ENCODE measurements around the gene GLRA3.

The GLRA3 gene

GRCh38 chr4:174596513-174596912 lies 232.5 kb downstream of the GLRA3 start:
- DNase-seq (ENCODE audit: low read depth in 3 of 3), result no peak

GRCh38 chr4:174595141-174595929 lies 233.7 kb downstream of the GLRA3 start:
- DNase-seq (ENCODE audit: low read depth in 3 of 3), result no peak

- no peak for DNase-seq (ENCODE audit: low read depth in 3 of 3)
Measured at GRCh38 chr4:174593701-174594100, 235.3 kb downstream of the GLRA3 start.

DNA sequence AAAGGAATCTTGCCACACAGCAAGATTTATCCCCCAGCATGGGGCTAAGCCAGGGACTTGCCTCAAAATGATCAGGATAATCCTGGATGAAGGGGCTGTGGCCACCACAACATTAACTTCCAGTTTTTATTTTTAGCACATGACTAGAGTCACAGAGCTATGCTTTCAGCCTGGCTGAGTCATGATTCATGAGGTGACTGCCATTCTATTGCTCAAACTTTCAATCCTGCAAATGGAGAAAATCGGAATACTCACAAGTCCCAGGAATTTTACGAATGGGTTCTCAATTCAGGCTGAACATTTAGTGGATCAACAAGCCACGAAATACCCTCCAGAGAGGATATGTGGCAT lies 236.1 kb downstream of the GLRA3 start:
- DNase-seq (ENCODE audit: low read depth in 3 of 3), result no peak

GRCh38 chr4:174592256-174592984 lies 236.6 kb downstream of the GLRA3 start:
- no peak for DNase-seq (ENCODE audit: low read depth in 3 of 3)

- no peak for DNase-seq (ENCODE audit: low read depth in 3 of 3)
Measured at GRCh38 chr4:174591243-174592021, 237.6 kb downstream of the GLRA3 start.

- no peak for DNase-seq (ENCODE audit: low read depth in 3 of 3)
Measured at GRCh38 chr4:174590336-174590735, 238.7 kb downstream of the GLRA3 start.

Measured in stimulated activated CD4-positive, alpha-beta T cell treated with anti-CD3 and anti-CD28 coated beads, TNF-alpha, amount 100 ng/mL, for 4 hours (primary cell).